Right kidney (tissue), 1 donor: ENCODE measurements around the gene MAVS.
"Not testable (repeated sequence)": the region's sequence is repeated elsewhere in the genome, so short reads cannot be mapped to it uniquely, and the experiment has no call there.

Source experiments
- DNase-seq: peaks from one replicate; pipeline ENCODE4 v3.0.0-alpha.2; 2016

Gene MAVS

DNA sequence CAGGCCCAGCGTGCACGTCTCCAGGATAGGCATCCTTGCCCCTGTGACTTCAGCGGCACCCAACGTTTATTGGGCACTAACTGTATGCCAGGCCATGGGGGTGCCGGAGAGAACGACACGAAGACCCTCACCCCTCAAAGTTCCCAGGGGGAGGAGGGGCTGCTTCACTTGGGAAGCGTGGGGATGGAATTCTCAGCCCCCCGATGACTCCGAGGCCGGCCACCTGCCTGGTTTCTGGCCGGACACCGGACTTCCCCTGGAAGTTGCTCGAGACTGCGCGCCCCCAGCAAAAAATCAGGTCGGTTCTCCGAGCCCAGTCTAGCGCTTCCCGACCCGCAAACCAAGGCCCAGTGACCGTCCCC, 275 bp upstream of the MAVS start:
- peak; percentile 86 for DNase-seq

DNA sequence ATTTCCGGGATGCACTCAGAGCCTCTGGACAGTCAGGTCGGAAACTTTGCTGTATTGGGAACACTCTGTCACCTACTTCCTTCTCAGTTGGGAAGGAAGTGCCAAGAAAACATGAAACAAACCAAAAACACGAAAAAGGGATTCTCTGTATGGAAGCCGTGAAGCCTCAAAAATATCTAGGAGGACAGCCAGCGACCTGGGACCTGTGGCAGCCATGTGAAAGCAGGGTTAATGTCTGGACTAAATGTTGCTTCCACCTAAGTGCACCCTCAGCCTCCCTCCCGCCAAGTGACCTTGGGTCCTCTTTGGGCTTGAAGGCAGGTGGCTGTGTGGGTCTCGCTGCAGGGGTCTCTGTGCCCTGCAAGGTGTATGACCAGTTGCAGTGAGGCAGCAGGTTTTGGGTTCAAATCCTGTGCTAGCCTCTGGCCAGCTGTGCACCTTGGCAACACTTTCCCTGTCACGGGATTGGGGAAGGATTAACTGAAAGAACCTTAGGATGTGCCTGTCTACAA, 851 bp downstream of the MAVS start:
- no peak for DNase-seq

DNA sequence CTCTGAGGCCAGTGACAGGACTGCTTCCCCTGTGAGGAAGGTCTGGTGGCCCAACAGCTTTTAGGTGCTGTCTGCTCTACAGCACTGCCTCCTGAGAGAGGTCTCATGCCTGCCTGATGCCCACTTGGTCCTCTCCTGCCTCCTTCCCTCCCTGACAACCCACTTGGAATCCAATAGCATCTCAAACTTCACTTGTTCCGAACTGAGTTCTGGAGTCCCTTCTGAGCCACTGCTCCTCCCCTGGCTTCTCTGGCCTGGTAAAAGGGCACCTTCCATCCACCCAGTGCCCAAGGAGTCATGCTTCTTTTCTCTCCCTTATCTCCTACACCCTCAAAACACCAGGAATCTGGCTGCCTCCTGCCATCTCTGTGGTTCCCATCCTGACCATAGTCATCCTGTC, 1.9 kb downstream of the MAVS start:
- DNase-seq: no peak

DNA sequence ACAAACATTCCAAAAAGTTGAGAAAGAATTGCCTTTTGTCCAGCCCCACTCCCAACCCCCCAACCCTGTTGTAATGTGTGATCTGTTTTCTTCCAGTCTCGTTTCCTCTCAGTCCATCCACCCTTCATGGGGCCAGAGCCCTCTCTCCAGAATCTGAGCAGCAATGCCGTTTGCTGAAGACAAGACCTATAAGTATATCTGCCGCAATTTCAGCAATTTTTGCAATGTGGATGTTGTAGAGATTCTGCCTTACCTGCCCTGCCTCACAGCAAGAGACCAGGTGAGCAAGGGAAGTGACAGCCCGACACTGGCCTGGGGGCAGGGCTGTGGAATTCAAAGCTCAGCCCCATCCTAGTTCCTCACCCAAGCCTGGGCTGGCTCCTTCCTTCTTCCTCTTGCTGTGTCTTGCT, 7.8 kb downstream of the MAVS start:
- no peak for DNase-seq

DNA sequence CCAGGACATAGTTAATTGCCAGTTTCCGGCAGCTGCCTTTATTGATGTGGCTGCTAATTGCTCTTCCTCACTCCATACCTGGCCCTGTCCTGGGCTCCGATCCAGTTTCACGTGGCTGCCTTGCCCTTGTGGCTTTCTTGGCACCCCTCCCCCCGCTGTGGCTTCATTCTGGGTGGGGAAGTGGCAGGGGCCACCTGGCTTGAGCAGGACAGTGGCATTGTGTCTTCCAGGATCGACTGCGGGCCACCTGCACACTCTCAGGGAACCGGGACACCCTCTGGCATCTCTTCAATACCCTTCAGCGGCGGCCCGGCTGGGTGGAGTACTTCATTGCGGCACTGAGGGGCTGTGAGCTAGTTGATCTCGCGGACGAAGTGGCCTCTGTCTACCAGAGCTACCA, 10.8 kb downstream of the MAVS start:
- no peak for DNase-seq

DNA sequence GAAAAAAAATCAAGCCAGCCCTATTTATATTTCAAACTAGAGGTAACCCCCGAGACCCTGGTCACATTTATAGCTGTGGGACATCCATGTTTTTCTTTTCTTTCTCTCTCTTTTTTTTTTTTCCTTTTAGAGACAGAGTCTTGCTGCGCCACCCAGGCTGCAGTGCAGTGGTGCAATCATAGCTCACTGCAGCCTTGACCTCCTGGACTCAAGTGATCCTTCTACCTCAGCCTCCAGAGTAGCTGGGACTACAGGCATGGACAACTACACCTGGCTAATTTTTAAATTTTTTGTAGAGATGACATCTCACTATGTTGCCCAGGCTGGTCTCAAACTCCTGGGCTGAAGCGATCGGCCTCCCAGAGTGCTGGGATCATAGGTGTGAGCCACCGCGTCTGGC, 12.1 kb downstream of the MAVS start:
- DNase-seq: no peak

DNA sequence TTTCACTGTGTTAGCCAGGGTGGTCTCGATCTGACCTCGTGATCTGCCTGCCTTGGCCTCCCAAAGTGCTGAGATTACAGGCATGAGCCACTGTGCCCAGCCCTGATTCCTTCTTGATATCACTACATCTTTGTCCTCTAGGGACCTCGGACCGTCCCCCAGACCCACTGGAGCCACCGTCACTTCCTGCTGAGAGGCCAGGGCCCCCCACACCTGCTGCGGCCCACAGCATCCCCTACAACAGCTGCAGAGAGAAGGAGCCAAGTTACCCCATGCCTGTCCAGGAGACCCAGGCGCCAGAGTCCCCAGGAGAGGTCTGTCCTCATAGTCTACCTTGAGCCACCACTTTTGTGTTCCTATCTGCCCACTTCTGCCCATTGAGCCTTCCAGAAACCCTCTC, 14.6 kb downstream of the MAVS start:
- DNase-seq: no peak

DNA sequence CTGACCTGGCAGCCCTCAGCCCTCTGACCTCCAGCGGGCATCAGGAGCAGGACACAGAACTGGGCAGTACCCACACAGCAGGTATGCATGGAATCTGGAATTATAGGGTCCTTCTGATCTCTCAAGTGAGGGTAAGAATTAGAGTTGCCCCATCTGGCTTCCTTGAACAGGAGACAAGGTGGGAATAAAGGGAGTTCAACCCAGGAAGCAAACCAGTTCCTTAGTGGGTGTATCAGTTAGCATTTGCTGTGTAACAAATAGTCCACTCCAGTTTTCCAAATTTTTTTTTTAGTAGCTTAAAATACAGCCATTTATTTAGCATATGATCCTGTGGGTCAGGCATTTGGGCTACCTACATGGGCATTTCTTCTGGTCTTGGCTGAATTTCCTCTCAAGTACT, 15.7 kb downstream of the MAVS start:
- no peak for DNase-seq

DNA sequence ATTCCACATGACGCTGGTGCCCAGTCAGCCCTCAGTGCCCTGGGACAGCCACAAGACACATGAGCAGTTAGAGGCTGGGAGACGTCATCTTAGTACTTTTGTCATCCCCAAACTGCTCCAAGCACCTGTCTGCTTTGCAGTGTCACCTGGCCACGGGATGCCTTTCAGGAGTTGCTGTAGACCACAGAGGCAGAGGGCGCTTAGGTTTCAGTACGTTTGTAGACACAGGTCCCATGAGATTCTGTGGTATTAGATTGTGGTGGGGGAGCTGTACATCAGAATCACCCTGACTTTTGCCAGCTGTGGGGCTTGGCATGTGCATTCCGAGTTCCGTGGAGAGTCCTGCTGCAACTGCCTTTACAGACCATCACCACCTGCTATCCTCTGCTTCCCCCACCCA, 16.7 kb downstream of the MAVS start:
- no peak for DNase-seq

DNA sequence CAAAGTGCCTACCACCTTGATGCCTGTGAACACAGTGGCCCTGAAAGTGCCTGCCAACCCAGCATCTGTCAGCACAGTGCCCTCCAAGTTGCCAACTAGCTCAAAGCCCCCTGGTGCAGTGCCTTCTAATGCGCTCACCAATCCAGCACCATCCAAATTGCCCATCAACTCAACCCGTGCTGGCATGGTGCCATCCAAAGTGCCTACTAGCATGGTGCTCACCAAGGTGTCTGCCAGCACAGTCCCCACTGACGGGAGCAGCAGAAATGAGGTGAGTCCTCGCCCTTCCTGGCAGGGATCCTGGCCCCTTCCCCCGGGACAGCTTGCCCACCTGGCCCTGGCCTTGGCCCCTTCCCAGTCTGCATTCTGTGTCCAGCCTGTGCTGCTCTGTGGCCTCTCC, 17.9 kb downstream of the MAVS start:
- no peak for DNase-seq

DNA sequence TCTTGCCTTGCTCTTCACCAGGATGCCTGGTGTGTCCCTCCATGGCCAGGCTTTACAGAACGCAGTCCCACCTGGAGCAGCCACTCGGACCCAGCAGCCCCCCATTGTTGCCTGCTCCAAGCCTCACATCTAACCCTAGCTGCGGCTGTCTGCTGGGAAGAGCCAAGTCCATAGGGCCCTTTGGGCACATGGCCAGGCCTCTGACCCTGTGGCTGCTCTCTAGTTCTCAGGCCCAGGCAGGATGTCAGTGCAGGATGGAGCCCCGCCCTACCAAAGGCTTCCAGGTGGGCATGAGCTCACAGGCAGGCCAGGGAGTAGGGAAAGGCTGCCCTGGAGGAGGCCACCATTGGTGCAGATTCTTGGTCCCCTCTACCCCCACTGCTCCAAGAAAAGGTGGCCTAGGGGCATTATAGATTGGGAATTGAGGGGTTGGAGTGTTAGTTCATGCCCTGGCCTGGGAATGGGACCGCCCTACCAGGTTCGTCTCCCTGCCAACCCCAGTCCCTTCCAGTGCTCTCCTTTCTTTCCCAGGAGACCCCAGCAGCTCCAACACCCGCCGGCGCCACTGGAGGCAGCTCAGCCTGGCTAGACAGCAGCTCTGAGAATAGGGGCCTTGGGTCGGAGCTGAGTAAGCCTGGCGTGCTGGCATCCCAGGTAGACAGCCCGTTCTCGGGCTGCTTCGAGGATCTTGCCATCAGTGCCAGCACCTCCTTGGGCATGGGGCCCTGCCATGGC, 18.7 kb downstream of the MAVS start:
- no peak for DNase-seq

DNA sequence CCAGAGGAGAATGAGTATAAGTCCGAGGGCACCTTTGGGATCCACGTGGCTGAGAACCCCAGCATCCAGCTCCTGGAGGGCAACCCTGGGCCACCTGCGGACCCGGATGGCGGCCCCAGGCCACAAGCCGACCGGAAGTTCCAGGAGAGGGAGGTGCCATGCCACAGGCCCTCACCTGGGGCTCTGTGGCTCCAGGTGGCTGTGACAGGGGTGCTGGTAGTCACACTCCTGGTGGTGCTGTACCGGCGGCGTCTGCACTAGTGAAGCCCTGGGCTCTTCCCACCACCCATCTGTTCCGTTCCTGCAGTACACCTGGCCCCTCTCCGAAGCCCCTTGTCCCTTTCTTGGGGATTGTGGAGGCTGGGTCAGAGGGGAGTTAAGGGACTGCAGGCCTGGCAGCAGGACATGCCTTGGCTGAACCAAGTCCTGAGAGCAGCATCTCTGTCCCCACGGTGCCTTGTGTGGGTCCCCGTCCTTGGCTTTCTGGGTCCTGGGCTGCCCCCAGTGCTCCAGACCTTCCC, 19.3 kb downstream of the MAVS start:
- no peak for DNase-seq

DNA sequence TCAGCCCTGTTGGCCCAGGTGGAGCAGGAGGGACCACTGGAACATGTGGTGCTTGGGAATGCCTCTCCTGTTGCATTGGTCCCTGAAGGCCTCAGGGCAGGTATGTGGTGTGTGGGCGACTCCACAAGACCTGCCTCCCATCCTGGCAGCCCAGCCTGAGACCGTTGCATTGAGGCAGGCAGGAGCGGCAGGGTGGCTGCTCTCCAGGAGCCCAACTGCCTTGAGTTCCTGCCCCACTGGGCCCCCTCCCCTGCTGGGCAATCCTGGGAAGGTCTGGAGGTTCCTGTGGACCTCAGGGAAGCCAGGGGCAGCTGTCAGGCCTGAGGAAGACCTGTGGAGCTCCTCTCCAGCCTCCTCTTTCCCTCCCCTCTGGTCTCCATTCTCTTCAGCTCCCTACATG, 19.8 kb downstream of the MAVS start:
- DNase-seq: no peak

DNA sequence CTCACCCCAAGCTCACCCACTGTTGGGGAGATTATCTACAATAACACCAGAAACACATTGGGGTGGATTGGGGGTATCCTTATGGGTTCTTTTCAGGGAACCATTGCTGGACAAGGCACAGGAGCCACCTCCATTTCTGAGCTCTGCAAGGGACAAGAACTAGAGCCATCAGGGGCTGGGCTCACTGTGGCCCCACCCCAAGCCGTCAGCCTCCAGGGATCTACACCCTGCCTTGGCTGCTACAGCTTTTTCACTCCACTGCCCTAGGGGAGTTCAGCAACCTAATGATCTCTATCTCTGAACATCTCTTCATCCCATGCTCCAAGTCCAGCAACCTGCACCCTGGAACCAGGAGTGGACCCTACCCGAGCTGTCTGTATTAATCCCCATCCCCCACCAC, 21.2 kb downstream of the MAVS start:
- no peak for DNase-seq

DNA sequence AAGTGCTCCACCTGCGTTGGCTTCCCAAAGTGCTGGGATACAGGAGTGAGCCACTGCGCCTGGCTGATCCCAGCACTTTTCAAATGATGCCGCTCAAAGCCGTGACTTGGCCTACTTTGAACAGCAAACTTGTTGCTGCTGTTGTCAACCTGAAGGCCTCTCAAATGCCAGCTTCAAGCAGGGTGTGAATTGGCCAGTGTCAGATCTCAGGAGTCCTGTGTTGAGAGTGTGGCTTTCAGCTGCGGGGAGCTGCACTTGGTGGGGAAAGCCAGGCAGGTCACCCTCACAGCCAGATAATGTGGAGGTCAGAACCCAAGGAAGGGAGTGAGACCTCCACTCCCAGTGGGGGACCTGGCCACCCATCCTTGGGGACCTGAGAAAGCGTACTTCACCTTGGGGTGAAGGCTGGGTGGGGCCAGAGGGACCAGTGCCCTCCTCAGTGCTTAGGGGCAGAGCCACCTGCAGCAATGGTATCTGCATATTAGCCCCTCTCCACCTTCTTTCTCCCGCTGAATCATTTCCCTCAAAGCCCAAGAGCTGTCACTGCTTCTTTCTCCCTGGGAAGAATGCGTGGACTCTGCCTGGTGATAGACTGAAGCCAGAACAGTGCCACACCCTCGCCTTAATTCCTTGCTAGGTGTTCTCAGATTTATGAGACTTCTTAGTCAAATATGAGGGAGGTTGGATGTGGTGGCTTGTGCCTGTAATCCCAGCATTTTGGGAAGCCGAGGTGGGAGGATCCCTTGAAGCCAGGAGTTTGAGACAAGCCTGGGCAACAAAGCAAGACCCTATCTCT, 23.4 kb downstream of the MAVS start:
- DNase-seq: no peak

DNA sequence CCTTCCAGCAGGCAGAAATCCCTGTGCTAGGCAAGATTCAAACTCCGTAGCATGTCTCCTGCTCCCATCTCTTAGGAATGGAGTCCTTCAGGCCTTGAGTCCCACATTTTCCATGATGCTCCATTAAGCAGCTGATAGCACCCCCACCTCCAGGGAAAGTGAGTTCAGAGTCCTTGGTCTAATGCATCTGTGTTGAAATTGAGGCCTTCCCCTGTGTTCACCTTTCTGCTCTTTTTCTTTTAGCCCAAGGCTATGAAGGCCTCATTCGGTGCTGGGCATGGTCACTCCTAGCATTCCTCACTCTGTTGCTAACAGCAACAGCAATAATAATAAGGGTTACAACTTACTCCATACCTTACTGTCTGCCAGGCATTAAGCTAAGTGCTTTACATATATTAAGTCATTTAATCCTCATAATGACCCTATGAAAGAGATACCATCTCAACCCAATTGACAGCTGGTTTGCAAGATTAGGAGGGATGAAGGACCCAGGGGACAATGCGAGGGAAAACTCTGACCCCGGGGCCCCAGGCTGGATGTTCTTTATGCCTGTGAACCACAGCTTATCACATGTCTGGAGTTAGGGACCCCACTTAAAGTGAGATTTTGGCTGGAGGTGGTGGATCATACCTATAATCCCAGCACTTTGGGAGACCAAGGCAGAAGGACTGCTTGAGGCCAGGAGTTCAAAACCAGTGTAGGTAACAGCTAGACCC, 25.1 kb downstream of the MAVS start:
- DNase-seq: no peak

DNA sequence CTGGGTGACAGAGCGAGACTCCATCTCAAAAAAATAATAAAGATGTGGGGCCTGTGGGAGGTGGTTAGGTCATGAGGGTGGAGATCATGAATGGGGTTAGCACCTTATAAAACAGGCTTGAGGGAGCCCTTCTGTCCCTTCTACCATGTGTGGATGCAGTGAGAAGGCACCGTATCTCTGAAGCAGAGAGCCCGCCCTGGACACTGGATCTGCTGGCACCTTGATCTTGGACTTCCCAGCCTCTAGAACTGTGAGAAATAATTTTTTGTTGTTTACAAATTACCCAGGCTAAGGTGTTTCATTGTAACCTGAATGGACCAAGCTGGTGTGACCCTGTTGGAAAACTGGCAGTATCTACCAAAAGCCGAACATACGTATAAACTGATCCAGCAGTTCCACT, 26.9 kb downstream of the MAVS start:
- no peak for DNase-seq

DNA sequence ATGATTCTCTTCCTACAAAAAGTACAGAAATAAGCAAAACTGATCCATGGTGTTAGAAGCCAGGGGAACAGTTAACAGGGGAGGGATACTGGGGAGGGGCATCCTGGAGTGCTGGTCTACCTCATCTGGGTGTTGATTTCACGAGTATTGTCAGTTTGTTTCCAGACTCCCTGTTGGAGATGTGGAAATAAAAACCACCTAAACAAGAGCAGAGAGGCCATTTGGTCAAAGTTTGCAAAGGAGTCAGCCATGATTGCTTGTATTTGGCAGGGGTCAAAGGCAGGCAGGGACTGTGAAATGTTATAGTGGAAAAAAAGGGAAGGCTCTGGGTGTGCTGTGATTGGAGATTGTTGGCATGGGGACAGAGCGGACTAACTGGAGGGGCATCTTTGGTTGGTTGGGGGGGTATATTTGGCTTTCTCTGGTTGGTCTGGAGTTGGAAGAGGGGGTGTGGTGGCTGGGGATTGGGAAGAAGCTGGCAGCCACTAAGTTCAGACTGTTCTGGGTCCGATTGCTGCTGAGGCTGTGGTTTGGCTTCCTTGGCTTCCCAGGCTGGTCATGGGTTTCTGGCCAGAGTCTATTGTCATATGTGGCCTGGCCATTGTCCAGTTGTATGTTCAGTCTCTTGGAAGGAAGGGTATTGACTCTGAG, 27.7 kb downstream of the MAVS start:
- no peak for DNase-seq

DNA sequence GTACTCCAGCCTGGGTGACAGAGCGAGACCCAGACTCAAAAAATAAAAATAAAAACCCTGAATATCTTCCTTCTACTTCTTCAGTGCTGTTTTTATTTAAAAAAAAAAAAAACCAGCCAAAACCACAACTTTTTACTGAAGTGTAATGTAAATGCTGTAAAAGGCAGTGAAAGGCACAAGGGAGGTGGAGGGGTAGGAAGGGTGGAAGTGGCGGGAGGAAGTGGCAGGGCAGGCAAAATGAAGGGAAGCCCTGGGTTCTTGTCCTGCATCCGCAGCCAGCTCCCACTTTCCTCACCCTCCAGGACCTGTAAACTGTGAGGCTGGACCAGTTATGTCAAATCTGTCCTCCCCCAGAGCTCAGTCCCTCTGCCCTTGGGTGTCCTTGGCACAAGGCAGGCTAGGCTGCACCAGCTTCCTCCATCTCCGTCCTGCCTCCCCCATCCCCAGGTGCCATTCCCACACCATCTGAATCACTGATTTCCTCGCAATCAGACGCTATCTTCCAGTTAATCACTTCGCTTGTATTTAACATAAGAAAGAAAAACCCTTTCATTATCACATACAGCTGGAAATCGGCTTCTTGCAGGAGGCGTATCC, 28.8 kb downstream of the MAVS start:
- no peak for DNase-seq

DNA sequence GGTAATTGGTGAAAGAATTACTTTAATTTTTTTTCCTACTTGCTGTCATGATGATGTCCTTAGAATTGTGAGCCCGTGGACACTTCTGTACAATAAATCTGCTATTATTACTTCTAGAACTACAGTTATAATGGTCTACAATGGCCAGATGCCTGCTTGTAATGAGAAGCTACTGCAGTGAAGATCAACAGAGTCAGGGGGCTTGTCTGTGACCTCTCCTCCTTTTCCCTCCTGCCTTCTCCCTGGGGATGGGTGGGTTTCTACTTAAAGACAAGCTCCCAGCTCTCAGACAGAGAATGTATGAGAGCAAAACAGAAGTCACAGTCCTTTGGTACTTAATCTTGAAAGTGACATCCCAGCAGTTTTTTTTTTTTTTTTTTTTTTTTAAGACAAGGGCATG, 29.4 kb downstream of the MAVS start:
- DNase-seq: no peak

DNA sequence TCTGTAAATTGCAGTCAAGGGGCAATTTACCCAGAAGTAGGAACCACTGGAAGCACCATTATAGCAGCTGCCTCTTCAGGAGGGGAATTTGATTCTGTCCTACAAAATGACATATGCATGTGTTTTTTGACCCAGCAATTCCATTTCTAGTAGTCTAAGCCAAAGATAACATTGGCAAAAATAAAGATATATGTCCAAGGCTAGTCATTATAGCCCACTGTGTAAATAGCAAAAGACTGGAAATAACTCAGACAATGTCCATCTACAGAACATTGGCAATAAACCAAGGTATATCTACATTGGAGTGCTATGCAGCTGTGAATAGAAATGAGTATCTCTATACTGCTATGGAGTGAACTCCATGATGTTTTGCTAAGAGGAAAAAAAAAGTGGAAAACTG, 30.0 kb downstream of the MAVS start:
- no peak for DNase-seq

DNA sequence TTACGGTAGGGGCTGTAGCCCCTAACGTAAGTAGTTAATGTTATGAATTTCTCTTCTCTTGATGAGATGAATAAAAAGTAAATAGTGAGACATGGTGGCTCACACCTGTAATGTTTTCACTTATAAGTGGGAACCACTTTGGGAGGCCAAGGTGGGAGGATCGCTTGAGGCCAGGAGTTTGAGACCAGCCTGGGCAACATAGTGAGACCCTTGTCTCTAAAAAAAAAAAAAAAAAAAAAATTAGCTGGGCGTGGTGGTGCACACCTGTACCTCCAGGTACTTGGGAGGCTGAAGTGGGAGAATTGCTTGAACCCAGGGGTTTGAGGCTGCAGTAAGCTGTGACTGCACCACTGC, 32.3 kb downstream of the MAVS start:
- DNase-seq: not testable (repeated sequence)
